MCF 10A (cell line): ENCODE data around the gene ELOVL7. TPM values are rescaled to one million over a fixed set of nuclear protein-coding genes. Genes with fewer than 3 reads are reported as not detected.

Experiments
- BruUV-seq: library from RNA; stranded (reverse); fragments of 400-500 nt; replicated peaks from 2 replicates; lab custom pipeline; 2021; lab: Mats Ljungman, UMichigan
- CTCF ChIA-PET: fragments of 300-600 bp; sonication (Branson Sonifier 250); formaldehyde crosslinking; extraction: SDS; loops from one replicate; lab custom pipeline; 2021; ENCODE audit warnings: antibody characterized with exemption, inconsistent platforms; lab: Yijun Ruan, JAX
- POLR2A ChIA-PET: fragments of 300-600, 350-650 bp; sonication (Branson Sonifier 250); formaldehyde crosslinking; extraction: SDS; loops from one replicate; lab custom pipeline; 2020; ENCODE audit warnings: antibody characterized with exemption, inconsistent platforms; lab: Yijun Ruan, JAX
- DNase-seq: peaks from one replicate; pipeline ENCODE4 v3.0.0-alpha.2; 2018; ENCODE audit not compliant: unreplicated experiment
- H3K27ac Mint-ChIP-seq: one replicate; pipeline ENCODE4 v1.8.0; 2022; ENCODE audit warnings: mild to moderate bottlenecking, low read depth, mixed read lengths; ENCODE audit not compliant: unreplicated experiment
- H3K27me3 Mint-ChIP-seq: one replicate; pipeline ENCODE4 v1.8.0; 2022; ENCODE audit warnings: mixed read lengths; ENCODE audit not compliant: insufficient read depth, unreplicated experiment
- H3K36me3 Mint-ChIP-seq: one replicate; pipeline ENCODE4 v1.8.0; 2022; ENCODE audit warnings: mild to moderate bottlenecking, moderate library complexity, mixed read lengths; ENCODE audit not compliant: insufficient read depth, unreplicated experiment
- H3K4me1 Mint-ChIP-seq: one replicate; pipeline ENCODE4 v1.8.0; 2022; ENCODE audit warnings: mixed read lengths; ENCODE audit not compliant: insufficient read depth, unreplicated experiment
- H3K4me3 Mint-ChIP-seq: one replicate; pipeline ENCODE4 v1.8.0; 2022; ENCODE audit warnings: mild to moderate bottlenecking, moderate library complexity, mixed read lengths; ENCODE audit not compliant: unreplicated experiment
- H3K9me3 Mint-ChIP-seq: one replicate; pipeline ENCODE4 v1.8.0; 2022; ENCODE audit warnings: mixed read lengths; ENCODE audit not compliant: unreplicated experiment
- CTCF ChIP-seq: fragments of 200-600 bp; IDR thresholded peaks from one replicate; pipeline ENCODE4 v1.8.0; 2022; ENCODE audit warnings: antibody characterized with exemption, mild to moderate bottlenecking; ENCODE audit not compliant: unreplicated experiment
- intact Hi-C: fragments of 100-400 bp; cut with micrococcal nuclease; formaldehyde crosslinking; loops from 2 replicates; pipeline ENCODE4 v1.14.1; 2022
- total RNA-seq: library from RNA; stranded (reverse); gene quantifications from 2 replicates; pipeline ENCODE4 v1.2.3, GENCODE V29; 2022

ELOVL7 gene
- total RNA-seq, 1 experiment from 2014 or later: 10.3 TPM

DNA sequence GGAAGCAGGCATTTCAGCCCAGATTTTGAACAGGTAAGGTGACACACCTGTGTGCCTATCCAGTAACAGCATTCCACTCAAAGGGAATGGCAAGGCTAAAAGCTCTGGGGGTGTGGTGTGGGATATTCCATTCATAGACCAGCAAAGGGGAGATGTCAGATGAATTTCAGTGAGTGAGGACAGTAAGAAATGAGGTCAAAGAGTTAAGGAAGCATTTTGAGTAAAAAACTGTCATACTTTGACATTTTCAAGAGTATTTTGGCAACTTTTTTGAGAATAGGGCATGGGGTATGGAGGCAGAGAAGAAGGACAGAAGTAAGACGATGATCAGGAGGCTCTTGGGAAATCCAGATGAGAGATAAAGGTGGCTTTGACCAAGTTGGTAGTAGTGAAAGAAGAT lies 2.2 kb upstream of the ELOVL7 start:
- intact Hi-C loops: no loop called here
- no peaks in the 10 kb centered on the region for H3K27me3 Mint-ChIP-seq
- ChIA-PET POLR2A (no interaction called here), CTCF (no interaction called here)
- BruUV-seq: no TSS peak
- H3K36me3 Mint-ChIP-seq: no peaks in the 10 kb centered on the region
- no peak overlapping the region for H3K27ac Mint-ChIP-seq
- no peak for DNase-seq
- no peak overlapping the region for H3K4me3 Mint-ChIP-seq
- TF ChIP-seq CTCF: no peak
- H3K4me1 Mint-ChIP-seq: peaks cover 18% of the 10 kb centered on the region
- H3K9me3 Mint-ChIP-seq: no peaks in the 10 kb centered on the region

DNA sequence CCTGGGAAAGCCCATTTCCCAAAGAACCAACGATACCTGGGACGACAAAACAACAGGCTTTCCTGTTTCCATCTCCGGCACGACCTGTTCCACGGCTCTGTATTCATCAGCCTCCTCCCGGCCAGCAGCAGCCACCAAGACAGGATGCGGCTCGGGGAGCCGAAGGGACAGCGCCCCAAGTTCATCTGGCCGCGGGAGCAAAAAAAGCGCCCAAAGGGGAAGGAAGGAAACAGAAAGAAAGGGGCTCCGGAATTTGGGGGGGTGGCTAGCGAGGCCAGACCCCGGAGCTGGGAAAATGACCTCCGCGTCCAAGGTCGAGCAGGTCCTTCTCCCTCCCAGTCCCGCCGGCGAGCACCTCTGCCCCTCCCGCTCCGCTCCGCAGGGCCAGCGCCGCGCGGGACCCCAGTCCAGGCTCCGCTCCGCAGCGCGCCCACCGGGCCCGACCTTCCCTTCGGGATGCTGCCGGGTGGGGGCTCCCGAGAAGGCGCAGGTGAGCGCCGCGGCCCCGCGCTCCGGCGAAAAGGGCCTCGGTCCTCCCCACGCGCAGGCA lies 608 bp downstream of the ELOVL7 start:
- Mint-ChIP-seq H3K9me3 (no peaks in the 10 kb centered on the region), H3K4me1 (peaks cover 18% of the 10 kb centered on the region), H3K4me3 (peak overlapping the region; percentile 88), H3K36me3 (no peaks in the 10 kb centered on the region), H3K27me3 (no peaks in the 10 kb centered on the region), H3K27ac (peak overlapping the region; percentile 75)
- no TSS peak for BruUV-seq
- CTCF ChIA-PET: interaction anchor here (0.8 to 2.2 kb wide), 6 partner anchors 10 to 947 kb away, joined by 3 to 12 read pairs (median 6); partner anchors contain the start of gene DEPDC1B
- peak; percentile 27 for DNase-seq
- intact Hi-C loops: loop anchor here (5.0 kb wide), 2 partner anchors 146 to 166 kb away; no protein-coding TSS in a partner anchor
- no peak for TF ChIP-seq CTCF
- POLR2A ChIA-PET: interaction anchor here (0.6 to 3.3 kb wide), 12 partner anchors 9 to 1113 kb away, joined by 3 to 31 read pairs (median 6); partner anchors contain the start of gene DEPDC1B

- Mint-ChIP-seq H3K9me3 (no peaks in the 10 kb centered on the region), H3K4me1 (peaks cover 23% of the 10 kb centered on the region), H3K36me3 (no peaks in the 10 kb centered on the region), H3K4me3 (peak overlapping the region; percentile 88), H3K27me3 (no peaks in the 10 kb centered on the region), H3K27ac (peak overlapping the region; percentile 75)
- intact Hi-C loops: loop anchor here (5.0 kb wide), 2 partner anchors 146 to 166 kb away; no protein-coding TSS in a partner anchor
- ChIA-PET CTCF (interaction anchor here (0.6 to 2.2 kb wide), 8 partner anchors 9 to 1819 kb away, joined by 3 to 12 read pairs (median 4); partner anchors contain the start of gene DEPDC1B), POLR2A (interaction anchor here (0.6 to 3.3 kb wide), 10 partner anchors 10 to 1113 kb away, joined by 3 to 31 read pairs (median 4); partner anchors contain the start of gene DEPDC1B)
- no peak for TF ChIP-seq CTCF
- DNase-seq: no peak
- no TSS peak for BruUV-seq
These were observed 1.1 kb downstream of the ELOVL7 start for GRCh38 chr5:60842871-60843385.

DNA sequence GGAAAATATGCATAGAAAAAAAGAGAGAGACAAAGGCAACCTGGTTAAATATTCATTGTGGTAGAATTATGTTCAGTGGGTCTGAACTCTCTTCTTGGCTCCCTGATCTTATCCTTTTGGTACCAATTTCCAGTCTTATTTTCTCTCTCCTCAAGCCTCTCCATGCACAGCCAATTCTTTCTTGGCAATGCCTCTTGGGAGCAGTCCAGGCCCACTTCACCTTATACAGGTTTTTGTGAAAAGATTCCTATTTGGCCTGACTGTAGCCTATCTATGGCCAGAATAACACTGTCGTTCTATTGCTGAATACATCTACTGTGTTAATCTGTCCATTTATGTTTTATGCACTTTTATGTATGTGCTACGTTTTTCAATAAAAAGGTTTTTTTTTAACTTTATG lies 2.7 kb downstream of the ELOVL7 start:
- H3K27me3 Mint-ChIP-seq: no peaks in the 10 kb centered on the region
- intact Hi-C loops: loop anchor here (5.0 kb wide), 2 partner anchors 144 to 164 kb away; no protein-coding TSS in a partner anchor
- no peaks in the 10 kb centered on the region for H3K36me3 Mint-ChIP-seq
- TF ChIP-seq CTCF: no peak
- ChIA-PET CTCF (interaction anchor here (0.7 to 2.2 kb wide), 4 partner anchors 16 to 163 kb away, joined by 3 to 12 read pairs (median 4); partner anchors contain the start of gene DEPDC1B), POLR2A (interaction anchor here (0.9 kb wide), 1 partner anchor 140 kb away, joined by 3 read pairs; no protein-coding TSS in a partner anchor)
- no peak for DNase-seq
- no peak overlapping the region for H3K4me3 Mint-ChIP-seq
- BruUV-seq: no TSS peak
- no peaks in the 10 kb centered on the region for H3K9me3 Mint-ChIP-seq
- H3K27ac Mint-ChIP-seq: no peak overlapping the region
- peaks cover 23% of the 10 kb centered on the region for H3K4me1 Mint-ChIP-seq
